Measurements from ENCODE around the gene ADGRF3. TPM values are rescaled to one million over a fixed set of nuclear protein-coding genes. Genes with fewer than 3 reads are reported as not detected.
A peak's percentile ranks its signal among the peaks of the same experiment; 100 is the strongest.

ADGRF3 gene
- total and polyA plus RNA-seq, 9 of the 15 experiments (the other 6 are each of a cell fraction or from before 2014, with no cell fraction given) = 0.04 to 0.54 (median 0.16) TPM; not detected in 2

DNA sequence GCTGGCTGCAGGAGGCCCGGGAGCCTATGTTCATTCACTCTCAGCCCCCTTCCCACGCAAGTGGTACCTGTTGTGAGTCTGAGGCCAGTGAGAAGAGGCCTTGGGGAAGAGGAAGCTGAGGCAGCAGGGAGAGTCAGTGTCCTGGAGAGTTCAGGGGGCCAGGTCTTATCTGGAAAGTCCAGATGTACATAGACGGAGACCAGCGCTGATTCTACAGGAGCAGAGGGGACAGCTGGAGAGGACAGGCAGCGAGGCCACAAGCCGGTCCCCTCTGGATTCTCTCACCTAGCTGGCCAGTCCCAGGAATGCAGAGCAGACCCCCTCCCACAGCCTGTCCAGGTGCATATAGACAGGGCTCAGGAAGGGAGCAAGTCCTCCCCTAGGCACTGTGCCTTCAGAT is 29.7 kb downstream of the ADGRF3 start (continued):
- no peak for TF ChIP-seq SNRNP70 (optimal IDR thresholded peaks at IDR 0.05; ENCODE audit: low read depth, low read length)
- peak; percentile 79; the same call in 1 of the 2 replicates for TF ChIP-seq SMARCE1 (IDR thresholded peaks at IDR 0.05)
- TF ChIP-seq FOS (IDR thresholded peaks at IDR 0.05; ENCODE audit: extremely low read depth, insufficient read length) = no peak
- no peak for TF ChIP-seq SREBF1 (IDR thresholded peaks at IDR 0.05; ENCODE audit: borderline replicate concordance, low read depth, low read length)
- TF ChIP-seq, protein P1, sequence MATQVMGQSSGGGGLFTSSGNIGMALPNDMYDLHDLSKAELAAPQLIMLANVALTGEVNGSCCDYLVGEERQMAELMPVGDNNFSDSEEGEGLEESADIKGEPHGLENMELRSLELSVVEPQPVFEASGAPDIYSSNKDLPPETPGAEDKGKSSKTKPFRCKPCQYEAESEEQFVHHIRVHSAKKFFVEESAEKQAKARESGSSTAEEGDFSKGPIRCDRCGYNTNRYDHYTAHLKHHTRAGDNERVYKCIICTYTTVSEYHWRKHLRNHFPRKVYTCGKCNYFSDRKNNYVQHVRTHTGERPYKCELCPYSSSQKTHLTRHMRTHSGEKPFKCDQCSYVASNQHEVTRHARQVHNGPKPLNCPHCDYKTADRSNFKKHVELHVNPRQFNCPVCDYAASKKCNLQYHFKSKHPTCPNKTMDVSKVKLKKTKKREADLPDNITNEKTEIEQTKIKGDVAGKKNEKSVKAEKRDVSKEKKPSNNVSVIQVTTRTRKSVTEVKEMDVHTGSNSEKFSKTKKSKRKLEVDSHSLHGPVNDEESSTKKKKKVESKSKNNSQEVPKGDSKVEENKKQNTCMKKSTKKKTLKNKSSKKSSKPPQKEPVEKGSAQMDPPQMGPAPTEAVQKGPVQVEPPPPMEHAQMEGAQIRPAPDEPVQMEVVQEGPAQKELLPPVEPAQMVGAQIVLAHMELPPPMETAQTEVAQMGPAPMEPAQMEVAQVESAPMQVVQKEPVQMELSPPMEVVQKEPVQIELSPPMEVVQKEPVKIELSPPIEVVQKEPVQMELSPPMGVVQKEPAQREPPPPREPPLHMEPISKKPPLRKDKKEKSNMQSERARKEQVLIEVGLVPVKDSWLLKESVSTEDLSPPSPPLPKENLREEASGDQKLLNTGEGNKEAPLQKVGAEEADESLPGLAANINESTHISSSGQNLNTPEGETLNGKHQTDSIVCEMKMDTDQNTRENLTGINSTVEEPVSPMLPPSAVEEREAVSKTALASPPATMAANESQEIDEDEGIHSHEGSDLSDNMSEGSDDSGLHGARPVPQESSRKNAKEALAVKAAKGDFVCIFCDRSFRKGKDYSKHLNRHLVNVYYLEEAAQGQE (IDR thresholded peaks at IDR 0.05; ENCODE audit: borderline replicate concordance) = peak; percentile 39; the same call in 1 of the 2 replicates
- TF ChIP-seq, protein P1 (CRISPR knock-in tag; IDR thresholded peaks at IDR 0.05; ENCODE audit: low read depth) = no peak
- TF ChIP-seq BCOR (IDR thresholded peaks at IDR 0.05) = peak; percentile 37; the same call in 1 of the 2 replicates
- peak; percentile 51 for TF ChIP-seq CXXC5 (CRISPR knock-in tag; IDR thresholded peaks at IDR 0.05)
- TF ChIP-seq SMARCB1 (IDR thresholded peaks at IDR 0.05; ENCODE audit: insufficient read length, low read depth) = peak; percentile 55
- TF ChIP-seq HDAC1 (IDR thresholded peaks at IDR 0.05) = peak in 1 of 2 experiments; percentile 66; a peak in 2 of 4 replicates
- TF ChIP-seq CHD4 (IDR thresholded peaks at IDR 0.05; ENCODE audit: insufficient read depth, insufficient replicate concordance, low read depth, low read length, poor library complexity, severe bottlenecking) = no peak
- no peak for TF ChIP-seq GTF2A2 (tag; IDR thresholded peaks at IDR 0.05)
- peak; percentile 40; the same call in 1 of the 2 replicates for TF ChIP-seq MTA3 (IDR thresholded peaks at IDR 0.05; ENCODE audit: borderline replicate concordance)
- peak; percentile 50; the same call in 1 of the 2 replicates for TF ChIP-seq POLR2AphosphoS5 (IDR thresholded peaks at IDR 0.05; ENCODE audit: control insufficient read depth, insufficient read depth, low read depth, low read length)
- TF ChIP-seq, protein P2, sequence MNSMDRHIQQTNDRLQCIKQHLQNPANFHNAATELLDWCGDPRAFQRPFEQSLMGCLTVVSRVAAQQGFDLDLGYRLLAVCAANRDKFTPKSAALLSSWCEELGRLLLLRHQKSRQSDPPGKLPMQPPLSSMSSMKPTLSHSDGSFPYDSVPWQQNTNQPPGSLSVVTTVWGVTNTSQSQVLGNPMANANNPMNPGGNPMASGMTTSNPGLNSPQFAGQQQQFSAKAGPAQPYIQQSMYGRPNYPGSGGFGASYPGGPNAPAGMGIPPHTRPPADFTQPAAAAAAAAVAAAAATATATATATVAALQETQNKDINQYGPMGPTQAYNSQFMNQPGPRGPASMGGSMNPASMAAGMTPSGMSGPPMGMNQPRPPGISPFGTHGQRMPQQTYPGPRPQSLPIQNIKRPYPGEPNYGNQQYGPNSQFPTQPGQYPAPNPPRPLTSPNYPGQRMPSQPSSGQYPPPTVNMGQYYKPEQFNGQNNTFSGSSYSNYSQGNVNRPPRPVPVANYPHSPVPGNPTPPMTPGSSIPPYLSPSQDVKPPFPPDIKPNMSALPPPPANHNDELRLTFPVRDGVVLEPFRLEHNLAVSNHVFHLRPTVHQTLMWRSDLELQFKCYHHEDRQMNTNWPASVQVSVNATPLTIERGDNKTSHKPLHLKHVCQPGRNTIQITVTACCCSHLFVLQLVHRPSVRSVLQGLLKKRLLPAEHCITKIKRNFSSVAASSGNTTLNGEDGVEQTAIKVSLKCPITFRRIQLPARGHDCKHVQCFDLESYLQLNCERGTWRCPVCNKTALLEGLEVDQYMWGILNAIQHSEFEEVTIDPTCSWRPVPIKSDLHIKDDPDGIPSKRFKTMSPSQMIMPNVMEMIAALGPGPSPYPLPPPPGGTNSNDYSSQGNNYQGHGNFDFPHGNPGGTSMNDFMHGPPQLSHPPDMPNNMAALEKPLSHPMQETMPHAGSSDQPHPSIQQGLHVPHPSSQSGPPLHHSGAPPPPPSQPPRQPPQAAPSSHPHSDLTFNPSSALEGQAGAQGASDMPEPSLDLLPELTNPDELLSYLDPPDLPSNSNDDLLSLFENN (IDR thresholded peaks at IDR 0.05; ENCODE audit: low read depth in 2 of 2, low read length in 2 of 2) = 0 out of 4 replicates have a peak, but pooled peaks of 1 of the 2 experiments have one; percentile 22
- TF ChIP-seq PHB2 (IDR thresholded peaks at IDR 0.05; ENCODE audit: low read depth) = 0 out of 2 replicates have a peak, but pooled peaks have one; percentile 22
